GM19043 (cell line): ENCODE measurements around the gene SYTL5.

Source experiments
- ATAC-seq: cut with Tn5 transposase; IDR thresholded peaks from one replicate; pipeline ENCODE4 v1.9.1; 2021; ENCODE audit warnings: low read depth; ENCODE audit not compliant: unreplicated experiment

Gene SYTL5

GRCh38 chrX:38086451-38087215 is 80.3 kb downstream of the SYTL5 start:
- ATAC-seq, result no peak

- no peak for ATAC-seq
These were observed 81.2 kb downstream of the SYTL5 start for GRCh38 chrX:38087594-38087993.

GRCh38 chrX:38089173-38089982 is 83.0 kb downstream of the SYTL5 start:
- ATAC-seq, result no peak

GRCh38 chrX:38095971-38096529 is 89.7 kb downstream of the SYTL5 start:
- ATAC-seq, result no peak

GRCh38 chrX:38099688-38100087 is 93.3 kb downstream of the SYTL5 start:
- ATAC-seq, result no peak

GRCh38 chrX:38102240-38102639 is 95.9 kb downstream of the SYTL5 start:
- no peak for ATAC-seq

- ATAC-seq, result no peak
These were observed 96.5 kb downstream of the SYTL5 start for GRCh38 chrX:38102875-38103274.

- peak; percentile 79 for ATAC-seq
These were observed 97.8 kb downstream of the SYTL5 start for GRCh38 chrX:38103857-38104812.

GRCh38 chrX:38105216-38105725 is 98.9 kb downstream of the SYTL5 start:
- no peak for ATAC-seq

- no peak for ATAC-seq
These were observed 100.8 kb downstream of the SYTL5 start for GRCh38 chrX:38106991-38107655.

GRCh38 chrX:38108364-38108763 is 102.0 kb downstream of the SYTL5 start:
- ATAC-seq, result no peak

- no peak for ATAC-seq
These were observed 102.9 kb downstream of the SYTL5 start for GRCh38 chrX:38109042-38109898.

GRCh38 chrX:38110231-38110630 is 103.9 kb downstream of the SYTL5 start:
- no peak for ATAC-seq

GRCh38 chrX:38111196-38111595 is 104.8 kb downstream of the SYTL5 start:
- no peak for ATAC-seq

GRCh38 chrX:38112566-38112965 is 106.2 kb downstream of the SYTL5 start:
- peak; percentile 69 for ATAC-seq

- ATAC-seq, result no peak
These were observed 110.4 kb downstream of the SYTL5 start for GRCh38 chrX:38116706-38117105.

GRCh38 chrX:38117485-38117884 is 111.1 kb downstream of the SYTL5 start:
- ATAC-seq, result no peak

- no peak for ATAC-seq
These were observed 117.6 kb downstream of the SYTL5 start for GRCh38 chrX:38124000-38124399.

GRCh38 chrX:38126179-38126578 is 119.8 kb downstream of the SYTL5 start:
- ATAC-seq, result no peak
